ENCODE data around the gene SHROOM4. TPM values are rescaled to one million over a fixed set of nuclear protein-coding genes. Genes with fewer than 3 reads are reported as not detected.

SHROOM4 gene
- total RNA-seq, 4 donors from 2014 or later, result 2.3 to 7.1 (median 3.2) TPM

- WGBS, 2 donors (ENCODE audit: low coverage in 1 of 2), result 46% methylated on average over 2 of the region's 2 CpGs; no CpG with 5 or more reads in 1 of the 2 donors
- DNase-seq, result peak; percentile 68
These were observed 43.3 kb downstream of the SHROOM4 start for GRCh38 chrX:50770702-50771101.

GRCh38 chrX:50769389-50770063, 44.5 kb downstream of the SHROOM4 start:
- intact Hi-C loops (cut with DNase I; ENCODE audit: low total_unique reads) (no loop called here), in situ Hi-C loops (cut with MboI; ENCODE audit: low pct_ligation_motif_present in 1 of 4, low pct_unique_long_range_greater_than_20kb in 1 of 4, low sequenced_read_pairs in 3 of 4) (no loop called here)
- DNase-seq, result peak; percentile 72
- Histone ChIP-seq H3K27me3 (no peaks in the 10 kb centered on the region), H3K9me3 (no peaks in the 10 kb centered on the region), H3K4me3 (no peak overlapping the region), H3K27ac (peak overlapping the region; percentile 59 to 75 (median 68)), H3K4me1 (peaks cover 0 to 18% (median 11%) of the 10 kb centered on the region in 4 donors), H3K36me3 (no peaks in the 10 kb centered on the region)
- 69% methylated on average over 5 of the region's 5 CpGs; no CpG with 5 or more reads in 1 of the 2 donors for WGBS, 2 donors (ENCODE audit: low coverage in 1 of 2)
- TF ChIP-seq CTCF (IDR thresholded peaks at IDR 0.05) (no peak), POLR2AphosphoS5 (IDR thresholded peaks at IDR 0.05) (peak in 1 of 3 donors; percentile 18), EP300 (IDR thresholded peaks at IDR 0.05; ENCODE audit: low read depth) (no peak), POLR2A (IDR thresholded peaks at IDR 0.05) (no peak)

More at GRCh38 chrX:50770702-50771101, 43.3 kb downstream of the SHROOM4 start:
- Histone ChIP-seq H3K9me3 (no peaks in the 10 kb centered on the region), H3K4me1 (peaks cover 0 to 18% (median 11%) of the 10 kb centered on the region in 4 donors), H3K27me3 (no peaks in the 10 kb centered on the region), H3K4me3 (no peak overlapping the region), H3K27ac (peak overlapping the region; percentile 59 to 75 (median 68)), H3K36me3 (no peaks in the 10 kb centered on the region)
- intact Hi-C loops (cut with DNase I; ENCODE audit: low total_unique reads), result no loop called here
- in situ Hi-C loops (cut with MboI; ENCODE audit: low pct_ligation_motif_present in 1 of 4, low pct_unique_long_range_greater_than_20kb in 1 of 4, low sequenced_read_pairs in 3 of 4), result no loop called here
- no peak for TF ChIP-seq CTCF (IDR thresholded peaks at IDR 0.05)
- peak in 2 of 3 donors; percentile 23 to 30 for TF ChIP-seq POLR2AphosphoS5 (IDR thresholded peaks at IDR 0.05)

GRCh38 chrX:50768801-50769200, 45.2 kb downstream of the SHROOM4 start:
- TF ChIP-seq CTCF (IDR thresholded peaks at IDR 0.05) (no peak), EP300 (IDR thresholded peaks at IDR 0.05; ENCODE audit: low read depth) (no peak), POLR2A (IDR thresholded peaks at IDR 0.05) (no peak), POLR2AphosphoS5 (IDR thresholded peaks at IDR 0.05) (no peak)
- in situ Hi-C loops (cut with MboI; ENCODE audit: low pct_ligation_motif_present in 1 of 4, low pct_unique_long_range_greater_than_20kb in 1 of 4, low sequenced_read_pairs in 3 of 4) (no loop called here), intact Hi-C loops (cut with DNase I; ENCODE audit: low total_unique reads) (no loop called here)
- DNase-seq, result no peak
- Histone ChIP-seq H3K36me3 (no peaks in the 10 kb centered on the region), H3K27ac (peak overlapping the region; percentile 26 to 75 (median 58)), H3K4me1 (peaks cover 0 to 18% (median 11%) of the 10 kb centered on the region in 4 donors), H3K4me3 (no peak overlapping the region), H3K9me3 (no peaks in the 10 kb centered on the region), H3K27me3 (no peaks in the 10 kb centered on the region)
- WGBS, 2 donors (ENCODE audit: low coverage in 1 of 2), result 52% methylated on average over 1 of the region's 1 CpG; no CpG with 5 or more reads in 1 of the 2 donors

- no peak for DNase-seq
- Histone ChIP-seq H3K9me3 (no peaks in the 10 kb centered on the region), H3K4me3 (no peak overlapping the region), H3K27ac (no peak overlapping the region), H3K4me1 (peaks cover 0 to 16% (median 11%) of the 10 kb centered on the region in 4 donors), H3K27me3 (no peaks in the 10 kb centered on the region), H3K36me3 (no peaks in the 10 kb centered on the region)
- 67 to 76% methylated on average over 3 of the region's 3 CpGs for WGBS, 2 donors (ENCODE audit: low coverage in 1 of 2)
- intact Hi-C loops (cut with DNase I; ENCODE audit: low total_unique reads), result no loop called here
- in situ Hi-C loops (cut with MboI; ENCODE audit: low pct_ligation_motif_present in 1 of 4, low pct_unique_long_range_greater_than_20kb in 1 of 4, low sequenced_read_pairs in 3 of 4), result no loop called here
- TF ChIP-seq EP300 (IDR thresholded peaks at IDR 0.05; ENCODE audit: low read depth) (no peak), POLR2A (IDR thresholded peaks at IDR 0.05) (no peak), POLR2AphosphoS5 (IDR thresholded peaks at IDR 0.05) (no peak), CTCF (IDR thresholded peaks at IDR 0.05) (no peak)
These were observed 48.0 kb downstream of the SHROOM4 start for GRCh38 chrX:50765986-50766385.
